Activated CD4-positive, alpha-beta T cell treated with anti-CD3 and anti-CD28 coated beads for 24 hours (primary cell): Measurements from ENCODE around the gene BMPR1A.
"Not testable (repeated sequence)": the region's sequence is repeated elsewhere in the genome, so short reads cannot be mapped to it uniquely, and the experiment has no call there.

Source experiments
- DNase-seq, 2 donors: peaks; one replicate each; pipeline ENCODE4 v3.0.0-alpha.2; 2020; ENCODE audit warnings: low read depth in 2 of 2

The BMPR1A gene

GRCh38 chr10:86848747-86849146 is 92.3 kb downstream of the BMPR1A start:
- DNase-seq: no peak

GRCh38 chr10:86849181-86849894 is 92.9 kb downstream of the BMPR1A start:
- no peak for DNase-seq

- DNase-seq: no peak
Measured at GRCh38 chr10:86850481-86850880, 94.1 kb downstream of the BMPR1A start.

GRCh38 chr10:86851328-86852207 is 95.1 kb downstream of the BMPR1A start:
- DNase-seq: no peak

GRCh38 chr10:86853582-86853981 is 97.2 kb downstream of the BMPR1A start:
- not testable (repeated sequence) for DNase-seq

- DNase-seq: no peak
Measured at GRCh38 chr10:86855513-86855912, 99.1 kb downstream of the BMPR1A start.

- DNase-seq: no peak
Measured at GRCh38 chr10:86856156-86856555, 99.7 kb downstream of the BMPR1A start.

GRCh38 chr10:86857128-86857721 is 100.8 kb downstream of the BMPR1A start:
- DNase-seq: no peak

- no peak for DNase-seq
Measured at GRCh38 chr10:86858011-86858410, 101.6 kb downstream of the BMPR1A start.

GRCh38 chr10:86861351-86861750 is 104.9 kb downstream of the BMPR1A start:
- DNase-seq: no peak

- no peak for DNase-seq
Measured at GRCh38 chr10:86862373-86862772, 106.0 kb downstream of the BMPR1A start.

- DNase-seq: no peak
Measured at GRCh38 chr10:86862786-86863483, 106.5 kb downstream of the BMPR1A start.

GRCh38 chr10:86863484-86863842 is 107.0 kb downstream of the BMPR1A start:
- no peak for DNase-seq

GRCh38 chr10:86865011-86865811 is 108.8 kb downstream of the BMPR1A start:
- DNase-seq: not testable (repeated sequence)

- DNase-seq: no peak
Measured at GRCh38 chr10:86867149-86867548, 110.7 kb downstream of the BMPR1A start.

GRCh38 chr10:86868353-86868752 is 111.9 kb downstream of the BMPR1A start:
- no peak for DNase-seq

GRCh38 chr10:86870679-86871078 is 114.3 kb downstream of the BMPR1A start:
- no peak for DNase-seq

GRCh38 chr10:86871563-86872183 is 115.3 kb downstream of the BMPR1A start:
- DNase-seq: no peak

GRCh38 chr10:86872757-86873156 is 116.3 kb downstream of the BMPR1A start:
- DNase-seq: no peak

GRCh38 chr10:86876748-86877147 is 120.3 kb downstream of the BMPR1A start:
- no peak for DNase-seq
